Measurements from ENCODE around the gene PHF21B.

The PHF21B gene

GRCh38 chr22:44892803-44893730 is 116.7 kb downstream of the PHF21B start:
- DNase-seq (ENCODE audit: low spot score), result no peak

- no peak for DNase-seq (ENCODE audit: low spot score)
Observed at GRCh38 chr22:44892243-44892642, 117.6 kb downstream of the PHF21B start.

GRCh38 chr22:44891791-44892190 is 118.0 kb downstream of the PHF21B start:
- DNase-seq (ENCODE audit: low spot score), result no peak

GRCh38 chr22:44891293-44891747 is 118.5 kb downstream of the PHF21B start:
- DNase-seq (ENCODE audit: low spot score), result no peak

- no peak for DNase-seq (ENCODE audit: low spot score)
Observed at GRCh38 chr22:44890416-44891292, 119.2 kb downstream of the PHF21B start.

- peak; percentile 6 for DNase-seq (ENCODE audit: low spot score)
Observed at GRCh38 chr22:44889255-44889878, 120.4 kb downstream of the PHF21B start.

- DNase-seq (ENCODE audit: low spot score), result no peak
Observed at GRCh38 chr22:44888491-44889254, 121.1 kb downstream of the PHF21B start.

GRCh38 chr22:44887941-44888366 is 121.9 kb downstream of the PHF21B start:
- no peak for DNase-seq (ENCODE audit: low spot score)

GRCh38 chr22:44885806-44886360 is 123.9 kb downstream of the PHF21B start:
- no peak for DNase-seq (ENCODE audit: low spot score)

- DNase-seq (ENCODE audit: low spot score), result no peak
Observed at GRCh38 chr22:44884968-44885805, 124.6 kb downstream of the PHF21B start.

GRCh38 chr22:44884562-44884961 is 125.2 kb downstream of the PHF21B start:
- no peak for DNase-seq (ENCODE audit: low spot score)

GRCh38 chr22:44883011-44883421 is 126.8 kb downstream of the PHF21B start:
- DNase-seq (ENCODE audit: low spot score), result no peak

GRCh38 chr22:44882226-44882905 is 127.4 kb downstream of the PHF21B start:
- no peak for DNase-seq (ENCODE audit: low spot score)

GRCh38 chr22:44881624-44882023 is 128.2 kb downstream of the PHF21B start:
- no peak for DNase-seq (ENCODE audit: low spot score)

GRCh38 chr22:44880610-44881290 is 129.1 kb downstream of the PHF21B start:
- DNase-seq (ENCODE audit: low spot score), result no peak

GRCh38 chr22:44879301-44879680 is 130.5 kb downstream of the PHF21B start:
- DNase-seq (ENCODE audit: low spot score), result no peak

GRCh38 chr22:44878483-44879300 is 131.1 kb downstream of the PHF21B start:
- DNase-seq (ENCODE audit: low spot score), result no peak

GRCh38 chr22:44876921-44877320 is 132.9 kb downstream of the PHF21B start:
- DNase-seq (ENCODE audit: low spot score), result no peak
